Neuronal stem cell (in vitro differentiated cells): Measurements from ENCODE around the gene IRF1.
A peak's percentile ranks its signal among the peaks of the same experiment; 100 is the strongest.

Experiments
- DNase-seq: peaks from one replicate; pipeline ENCODE4 v3.0.0-alpha.2; 2013; ENCODE audit warnings: low spot score
- H2AFZ ChIP-seq: one replicate; pipeline ENCODE4 v1.6.1; 2013; ENCODE audit warnings: mild to moderate bottlenecking, low read length, inconsistent platforms
- H2AK5ac ChIP-seq: 2 replicates; pipeline ENCODE4 v1.6.1; 2013; ENCODE audit warnings: low read depth, mild to moderate bottlenecking, inconsistent platforms, low read length, moderate library complexity, mixed read lengths
- H2BK120ac ChIP-seq: 2 replicates; pipeline ENCODE4 v1.6.1; 2013; ENCODE audit warnings: low read depth, mild to moderate bottlenecking, inconsistent platforms, low read length, moderate library complexity, mixed read lengths
- H2BK12ac ChIP-seq: one replicate; pipeline ENCODE4 v1.6.1; 2013; ENCODE audit warnings: low read length, inconsistent platforms
- H2BK15ac ChIP-seq: 2 replicates; pipeline ENCODE4 v1.6.1; 2013; ENCODE audit warnings: mild to moderate bottlenecking, low read length, inconsistent platforms, mixed read lengths
- H2BK5ac ChIP-seq: one replicate; pipeline ENCODE4 v1.6.1; 2013; ENCODE audit warnings: inconsistent platforms, mild to moderate bottlenecking, low read length, moderate library complexity
- H3K14ac ChIP-seq: one replicate; pipeline ENCODE4 v1.6.1; 2013; ENCODE audit warnings: low read length, inconsistent platforms
- H3K18ac ChIP-seq: 2 replicates; pipeline ENCODE4 v1.6.1; 2013; ENCODE audit warnings: low read length, inconsistent platforms
- H3K23ac ChIP-seq: 2 replicates; pipeline ENCODE4 v1.6.1; 2013; ENCODE audit warnings: low read depth, mild to moderate bottlenecking, mixed read lengths, low read length, inconsistent platforms; ENCODE audit not compliant: poor library complexity
- H3K27ac ChIP-seq: replicated peaks from 3 replicates; pipeline ENCODE4 v1.5.1; 2013; ENCODE audit warnings: low read length, inconsistent platforms
- H3K27me3 ChIP-seq, 3 experiments: 2 replicates each; pipeline ENCODE4 v1.6.1; 2013; ENCODE audit warnings: low read length in 3 of 3, mild to moderate bottlenecking in 2 of 3, inconsistent platforms in 1 of 3, low read depth in 1 of 3, mixed read lengths in 1 of 3, moderate library complexity in 1 of 3; ENCODE audit not compliant: control insufficient read depth in 3 of 3, insufficient read depth in 3 of 3
- H3K36me3 ChIP-seq, 2 donors: replicated peaks in 1 of 2; 2 replicates each; pipeline ENCODE4 v1.6.1; 2013; ENCODE audit warnings: low read length in 2 of 2; ENCODE audit not compliant: control insufficient read depth in 2 of 2, insufficient read depth in 2 of 2
- H3K4ac ChIP-seq: 2 replicates; pipeline ENCODE4 v1.6.1; 2013; ENCODE audit warnings: inconsistent platforms, mild to moderate bottlenecking, low read length, moderate library complexity
- H3K4me1 ChIP-seq, 2 donors: 1 replicate in 1 of 2; 2 replicates in 1 of 2; pipeline ENCODE4 v1.6.1; 2013; ENCODE audit warnings: low read length in 2 of 2, low read depth in 1 of 2; ENCODE audit not compliant: control insufficient read depth in 2 of 2, insufficient read depth in 1 of 2
- H3K4me2 ChIP-seq: one replicate; pipeline ENCODE4 v1.6.1; 2013; ENCODE audit warnings: mild to moderate bottlenecking, low read length, inconsistent platforms; ENCODE audit not compliant: insufficient read depth, poor library complexity, severe bottlenecking
- H3K4me3 ChIP-seq, 2 donors: 2 replicates each; pipeline ENCODE4 v1.5.1; 2013; ENCODE audit warnings: low read length in 2 of 2, mild to moderate bottlenecking in 2 of 2, inconsistent platforms in 1 of 2, moderate library complexity in 1 of 2
- H3K79me1 ChIP-seq: one replicate; pipeline ENCODE4 v1.6.1; 2013; ENCODE audit warnings: low read depth, mild to moderate bottlenecking, inconsistent platforms, low read length, moderate library complexity
- H3K9ac ChIP-seq: one replicate; pipeline ENCODE4 v1.6.1; 2013; ENCODE audit warnings: mild to moderate bottlenecking, low read depth, low read length, inconsistent platforms; ENCODE audit not compliant: poor library complexity
- H3K9me3 ChIP-seq, 2 donors: replicated peaks in 1 of 2; 2 replicates each; pipeline versions ENCODE3 to v1.6.1; 2013; ENCODE audit warnings: low read length in 2 of 2, mild to moderate bottlenecking in 2 of 2, inconsistent platforms in 1 of 2, low read depth in 1 of 2, mixed read lengths in 1 of 2, moderate library complexity in 1 of 2; ENCODE audit not compliant: control insufficient read depth in 2 of 2, insufficient read depth in 1 of 2
- H4K8ac ChIP-seq: one replicate; pipeline ENCODE4 v1.6.1; 2013; ENCODE audit warnings: low read depth, mild to moderate bottlenecking, inconsistent platforms, low read length, moderate library complexity
- H4K91ac ChIP-seq: one replicate; pipeline ENCODE4 v1.6.1; 2013; ENCODE audit warnings: low read length, low read depth, mild to moderate bottlenecking, inconsistent platforms; ENCODE audit not compliant: poor library complexity
- WGBS, 2 donors: extraction: QIAGEN DNeasy Blood & Tissue Kit; methylation state at CpG; one replicate each; pipeline ENCODE4 v1.1.7; 2013; ENCODE audit warnings: missing lambda C conversion rate in 2 of 2, mixed read lengths in 1 of 2; ENCODE audit not compliant: insufficient read length in 2 of 2, insufficient replicate concordance in 1 of 2; ENCODE audit errors: extremely low coverage in 2 of 2; 5-methylcytosine and 5-hydroxymethylcytosine counted together

The IRF1 gene

DNA sequence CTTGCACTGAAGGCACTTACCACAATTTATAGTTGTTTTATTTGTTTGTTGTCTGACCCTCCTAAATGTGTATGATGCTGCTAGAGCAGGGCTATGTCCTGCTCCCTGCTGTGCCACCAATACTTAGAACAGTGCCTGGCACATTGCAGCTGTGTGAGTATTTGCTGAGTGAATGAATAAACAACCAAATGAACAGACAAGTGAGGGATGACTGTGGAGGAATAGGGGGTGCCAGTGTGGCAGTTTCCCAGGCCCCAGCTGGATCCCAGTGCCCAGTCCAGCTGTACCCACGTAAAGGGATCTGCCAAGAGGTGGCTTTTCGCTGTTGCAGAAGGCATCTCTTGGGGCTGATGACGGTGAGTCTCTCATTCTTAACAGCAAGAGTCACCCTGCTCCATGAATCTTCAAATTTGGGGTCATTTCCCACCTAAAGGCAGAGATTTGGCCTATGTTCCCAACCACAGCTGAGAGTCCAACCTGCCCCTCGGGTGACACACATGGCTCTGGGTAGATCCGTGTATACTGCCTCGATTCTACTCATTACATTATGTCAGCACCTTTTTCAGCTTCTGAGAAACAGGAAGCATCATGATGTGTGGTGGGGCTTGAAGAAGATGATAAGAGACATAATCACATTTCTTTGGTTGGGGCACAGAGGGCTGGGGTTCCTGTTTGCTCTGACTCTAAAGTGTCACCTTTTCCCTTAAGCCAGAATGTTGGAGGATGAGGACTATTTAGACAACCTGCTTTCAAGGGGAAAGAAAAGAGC is 38.5 kb upstream of the IRF1 start:
- Histone ChIP-seq H4K8ac (no peak overlapping the region), H4K91ac (no peak overlapping the region), H2AK5ac (no peak overlapping the region), H3K27ac (no peak overlapping the region), H3K36me3 (no peaks in the 10 kb centered on the region), H2BK5ac (no peak overlapping the region), H3K4me2 (no peak overlapping the region), H3K27me3 (peaks cover 0 to 29% (median 0%) of the 10 kb centered on the region in 3 experiments), H3K23ac (no peak overlapping the region), H3K4ac (no peak overlapping the region), H3K18ac (no peak overlapping the region), H2BK120ac (no peak overlapping the region), H2BK12ac (no peak overlapping the region), H3K79me1 (peaks cover 2% of the 10 kb centered on the region), H2AFZ (no peak overlapping the region), H3K9me3 (no peaks in the 10 kb centered on the region), H3K4me1 (peaks cover 0 to 2% of the 10 kb centered on the region in 2 donors), H2BK15ac (no peak overlapping the region), H3K9ac (no peak overlapping the region), H3K14ac (no peak overlapping the region), H3K4me3 (no peak overlapping the region)
- no peak for DNase-seq
- no CpG with 5 or more reads among the region's 6 CpGs for WGBS, 2 donors

- no peak overlapping the region for H2AFZ ChIP-seq
- H3K4me3 ChIP-seq: no peak overlapping the region
- no peak overlapping the region for H3K27ac ChIP-seq
- no peak overlapping the region for H3K4me2 ChIP-seq
- H2BK15ac ChIP-seq: no peak overlapping the region
- H3K9me3 ChIP-seq: no peaks in the 10 kb centered on the region
- peaks cover 0 to 2% of the 10 kb centered on the region in 2 donors for H3K4me1 ChIP-seq
- H2BK5ac ChIP-seq: no peak overlapping the region
- DNase-seq: no peak
- no peak overlapping the region for H4K91ac ChIP-seq
- no peak overlapping the region for H2BK12ac ChIP-seq
- no peak overlapping the region for H4K8ac ChIP-seq
- no peak overlapping the region for H2AK5ac ChIP-seq
- WGBS, 2 donors: no CpG with 5 or more reads among the region's 2 CpGs
- no peak overlapping the region for H3K14ac ChIP-seq
- no peaks in the 10 kb centered on the region for H3K36me3 ChIP-seq
- H3K18ac ChIP-seq: no peak overlapping the region
- H2BK120ac ChIP-seq: no peak overlapping the region
- peaks cover 0 to 29% (median 0%) of the 10 kb centered on the region in 3 experiments for H3K27me3 ChIP-seq
- H3K23ac ChIP-seq: no peak overlapping the region
- no peak overlapping the region for H3K4ac ChIP-seq
- no peak overlapping the region for H3K9ac ChIP-seq
- H3K79me1 ChIP-seq: peaks cover 2% of the 10 kb centered on the region
Observed at GRCh38 chr5:132528021-132528420, 37.4 kb upstream of the IRF1 start.

GRCh38 chr5:132526974-132527564 is 36.5 kb upstream of the IRF1 start:
- H3K4me3 ChIP-seq: no peak overlapping the region
- DNase-seq: no peak
- H2BK12ac ChIP-seq: no peak overlapping the region
- no peak overlapping the region for H3K4me2 ChIP-seq
- H2AK5ac ChIP-seq: no peak overlapping the region
- H3K23ac ChIP-seq: no peak overlapping the region
- no peaks in the 10 kb centered on the region for H3K9me3 ChIP-seq
- no peak overlapping the region for H3K14ac ChIP-seq
- H3K18ac ChIP-seq: peak overlapping the region; percentile 18
- WGBS, 2 donors: no CpG with 5 or more reads among the region's 8 CpGs
- no peak overlapping the region for H3K27ac ChIP-seq
- H4K91ac ChIP-seq: no peak overlapping the region
- H3K79me1 ChIP-seq: peaks cover 2% of the 10 kb centered on the region
- no peak overlapping the region for H2BK120ac ChIP-seq
- no peaks in the 10 kb centered on the region for H3K36me3 ChIP-seq
- H2BK15ac ChIP-seq: no peak overlapping the region
- peak overlapping the region; percentile 53 for H3K4ac ChIP-seq
- no peak overlapping the region for H3K9ac ChIP-seq
- H2BK5ac ChIP-seq: no peak overlapping the region
- no peak overlapping the region for H4K8ac ChIP-seq
- peaks cover 0 to 2% of the 10 kb centered on the region in 2 donors for H3K4me1 ChIP-seq
- peak overlapping the region; percentile 74 for H2AFZ ChIP-seq
- peaks cover 0 to 28% (median 0%) of the 10 kb centered on the region in 3 experiments for H3K27me3 ChIP-seq

- no peak overlapping the region for H3K14ac ChIP-seq
- no CpG with 5 or more reads among the region's 11 CpGs for WGBS, 2 donors
- no peaks in the 10 kb centered on the region for H3K36me3 ChIP-seq
- no peak overlapping the region for H3K23ac ChIP-seq
- peak overlapping the region; percentile 82 for H2BK15ac ChIP-seq
- no peak overlapping the region for H3K4me3 ChIP-seq
- H3K27me3 ChIP-seq: peaks cover 0 to 23% (median 0%) of the 10 kb centered on the region in 3 experiments
- H3K9me3 ChIP-seq: no peaks in the 10 kb centered on the region
- H3K4me1 ChIP-seq: peaks cover 0 to 2% of the 10 kb centered on the region in 2 donors
- no peak overlapping the region for H3K18ac ChIP-seq
- peak overlapping the region; percentile 74 for H2AFZ ChIP-seq
- peak overlapping the region; percentile 16 for H3K9ac ChIP-seq
- no peak overlapping the region for H4K91ac ChIP-seq
- H4K8ac ChIP-seq: no peak overlapping the region
- H3K27ac ChIP-seq: no peak overlapping the region
- DNase-seq: peak; percentile 69
- H2AK5ac ChIP-seq: peak overlapping the region; percentile 77
- H2BK12ac ChIP-seq: no peak overlapping the region
- H3K4ac ChIP-seq: peak overlapping the region; percentile 8
- H2BK5ac ChIP-seq: no peak overlapping the region
- peak overlapping the region; percentile 44 for H3K4me2 ChIP-seq
- H2BK120ac ChIP-seq: no peak overlapping the region
- peaks cover 2% of the 10 kb centered on the region for H3K79me1 ChIP-seq
Observed at GRCh38 chr5:132526290-132526973, 35.9 kb upstream of the IRF1 start.
